ENCODE measurements around the gene ITGB2.
"Not testable (repeated sequence)": the region's sequence is repeated elsewhere in the genome, so short reads cannot be mapped to it uniquely, and the experiment has no call there.

Gene ITGB2

DNA sequence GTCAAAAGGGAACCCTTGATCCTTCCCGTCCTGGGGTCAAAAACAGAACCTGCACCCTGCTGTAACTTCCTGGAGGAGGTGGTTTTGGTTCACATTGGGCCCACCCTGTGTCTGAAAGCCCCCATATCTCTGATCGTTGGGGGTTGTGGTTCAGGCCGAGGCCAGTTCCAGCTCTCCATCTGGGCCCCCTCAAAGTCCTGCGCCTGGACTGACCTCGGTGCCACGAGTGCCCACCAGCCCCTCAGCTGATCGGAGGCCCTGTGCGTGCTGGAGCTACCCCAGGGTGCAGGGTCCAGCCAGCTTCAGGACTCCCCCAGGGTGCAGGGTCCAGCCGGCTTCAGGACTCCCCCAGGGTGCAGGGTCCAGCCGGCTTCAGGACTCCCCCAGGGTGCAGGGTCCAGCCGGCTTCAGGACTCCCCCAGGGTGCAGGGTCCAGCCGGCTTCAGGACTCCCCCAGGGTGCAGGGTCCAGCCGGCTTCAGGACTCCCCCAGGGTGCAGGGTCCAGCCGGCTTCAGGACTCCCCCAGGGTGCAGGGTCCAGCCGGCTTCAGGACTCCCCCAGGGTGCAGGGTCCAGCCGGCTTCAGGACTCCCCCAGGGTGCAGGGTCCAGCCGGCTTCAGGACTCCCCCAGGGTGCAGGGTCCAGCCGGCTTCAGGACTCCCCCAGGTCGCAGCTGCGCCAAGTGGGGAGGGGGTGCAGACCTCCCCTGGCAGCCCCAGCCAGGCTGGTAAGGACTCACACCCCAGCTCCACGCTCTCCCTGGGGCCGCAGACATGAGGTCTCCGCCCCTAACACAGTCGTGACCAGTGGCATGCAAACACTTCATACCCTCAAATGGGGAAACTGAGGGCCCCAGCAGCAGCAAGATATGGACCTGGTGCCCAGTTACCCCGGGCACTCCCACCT lies 7.9 kb downstream of the ITGB2 start:
- Mint-ChIP-seq H3K36me3 (peaks cover 26% of the 10 kb centered on the region), H3K27ac (peak overlapping the region; percentile 87), H3K4me1 (peaks cover 93% of the 10 kb centered on the region)
- H3K27me3 Mint-ChIP-seq, H3K4me3 Mint-ChIP-seq, ATAC-seq, H3K9me3 Mint-ChIP-seq: not testable (repeated sequence)

DNA sequence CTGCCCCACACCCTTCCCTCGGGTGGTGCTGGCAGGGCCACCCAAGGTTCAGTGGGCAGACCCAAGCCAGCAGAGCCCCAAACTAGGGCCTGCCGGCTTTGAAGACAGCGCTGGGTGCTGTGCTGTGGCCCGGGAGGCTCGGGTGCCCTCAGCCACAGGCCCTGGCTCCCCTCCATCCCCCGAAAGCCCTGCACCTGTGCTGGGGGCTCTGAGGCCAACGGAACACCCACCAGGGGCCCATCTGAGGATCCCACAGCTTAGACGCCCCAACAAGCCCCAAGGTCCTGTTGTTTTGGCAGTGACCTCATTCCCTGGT lies 8.6 kb downstream of the ITGB2 start:
- Mint-ChIP-seq H3K4me3 (no peak overlapping the region), H3K9me3 (no peaks in the 10 kb centered on the region), H3K4me1 (peaks cover 93% of the 10 kb centered on the region), H3K36me3 (peaks cover 26% of the 10 kb centered on the region), H3K27ac (peak overlapping the region; percentile 87), H3K27me3 (no peaks in the 10 kb centered on the region)
- peak; percentile 37 for ATAC-seq

DNA sequence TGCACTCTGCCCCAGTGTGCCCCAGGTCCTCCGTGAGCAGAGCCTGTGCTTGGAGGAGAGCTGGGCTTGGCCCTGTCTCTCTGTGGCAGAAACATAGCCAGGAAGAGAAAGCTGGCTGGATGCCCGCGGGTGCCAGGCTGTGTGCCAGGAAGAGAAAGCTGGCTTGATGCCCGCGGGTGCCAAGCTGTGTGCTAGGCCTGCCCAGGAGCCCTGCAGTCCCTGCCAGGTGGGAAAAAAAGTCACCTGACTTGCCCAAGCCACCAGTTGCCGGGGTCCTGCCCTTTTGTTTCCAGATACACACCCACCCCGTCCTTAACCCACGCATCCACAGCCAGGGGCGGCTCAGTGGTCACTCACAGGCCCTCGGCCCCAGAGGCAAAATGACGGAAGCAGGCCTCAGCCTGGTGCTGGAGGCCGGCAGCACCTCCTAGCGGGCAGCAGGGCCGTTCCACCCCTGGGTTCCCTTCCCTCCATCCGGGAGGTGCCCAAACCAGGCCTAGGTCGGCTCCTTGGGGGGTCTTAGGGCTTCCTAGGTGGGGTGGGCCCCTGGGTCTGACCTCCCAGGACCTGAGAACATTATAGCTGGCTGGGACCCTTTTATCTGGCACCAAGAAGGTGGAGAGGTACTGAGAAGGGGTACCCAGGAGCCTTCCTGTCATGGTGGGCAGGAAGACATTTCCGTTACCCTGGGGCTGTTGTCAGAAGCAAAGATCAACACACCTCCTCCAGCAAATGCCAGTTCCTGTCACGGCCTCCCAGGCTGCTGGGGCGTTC lies 9.1 kb downstream of the ITGB2 start:
- peak overlapping the region; percentile 87 for H3K27ac Mint-ChIP-seq
- no peaks in the 10 kb centered on the region for H3K27me3 Mint-ChIP-seq
- ATAC-seq, result peak; percentile 46
- H3K4me3 Mint-ChIP-seq, result peak overlapping the region; percentile 25
- peaks cover 90% of the 10 kb centered on the region for H3K4me1 Mint-ChIP-seq
- H3K36me3 Mint-ChIP-seq, result peaks cover 27% of the 10 kb centered on the region
- H3K9me3 Mint-ChIP-seq, result no peaks in the 10 kb centered on the region

DNA sequence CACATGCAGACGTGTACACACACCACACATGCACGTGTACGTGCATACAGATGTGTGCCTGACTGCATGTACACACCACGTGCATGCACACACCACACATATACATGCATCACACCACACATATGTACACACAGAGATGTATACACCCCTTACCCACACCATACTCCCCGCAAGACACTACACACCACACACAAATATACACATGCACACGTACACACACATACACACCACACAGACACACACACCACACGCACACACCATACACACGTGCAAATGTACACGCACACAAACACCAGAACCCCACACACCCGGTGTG lies 9.7 kb downstream of the ITGB2 start:
- Mint-ChIP-seq H3K4me3 (peak overlapping the region; percentile 10), H3K36me3 (peaks cover 27% of the 10 kb centered on the region), H3K27me3 (no peaks in the 10 kb centered on the region), H3K27ac (peak overlapping the region; percentile 87), H3K9me3 (no peaks in the 10 kb centered on the region), H3K4me1 (peaks cover 90% of the 10 kb centered on the region)
- no peak for ATAC-seq

DNA sequence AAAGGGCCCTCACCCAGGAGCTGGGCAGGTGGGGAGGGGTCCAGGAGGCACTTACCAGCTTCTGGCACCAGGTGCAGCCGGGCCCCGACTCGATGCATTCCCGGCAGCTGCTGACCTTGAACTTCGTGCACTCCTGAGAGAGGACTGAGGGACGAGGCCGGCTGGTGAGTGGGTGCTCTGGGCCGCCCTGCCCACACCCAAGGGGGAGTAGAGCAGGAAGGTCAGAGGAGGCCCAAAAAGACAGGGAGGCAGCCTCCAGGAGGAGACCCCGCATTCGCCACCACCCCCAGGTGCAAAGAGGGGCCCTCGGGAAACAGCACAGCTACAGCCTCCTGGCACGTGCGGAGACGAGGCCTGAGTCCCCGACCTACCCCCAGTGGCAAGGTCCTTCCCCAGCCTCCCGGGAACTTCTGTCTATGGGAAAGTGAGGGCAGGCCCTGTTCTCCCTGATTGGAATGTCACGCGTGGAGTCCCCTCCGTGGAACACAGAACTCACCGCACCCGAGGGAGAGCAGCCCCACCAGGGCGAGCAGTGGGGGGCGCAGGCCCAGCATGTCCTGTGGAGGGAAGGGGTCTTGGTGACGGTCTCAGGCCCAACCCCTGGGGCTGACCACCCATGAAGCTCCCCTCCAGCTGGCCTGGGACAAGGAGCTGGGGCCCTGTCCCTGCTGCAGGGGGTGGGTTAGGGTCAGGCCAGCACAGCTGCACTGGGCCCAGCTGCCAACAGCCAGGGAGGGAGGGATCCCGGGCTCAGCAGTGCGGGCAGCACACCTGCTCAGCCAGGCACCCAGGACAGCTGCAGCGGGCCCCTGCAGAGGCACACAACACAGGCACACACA lies 10.3 kb downstream of the ITGB2 start:
- Mint-ChIP-seq H3K4me1 (peaks cover 92% of the 10 kb centered on the region), H3K27ac (peak overlapping the region; percentile 87), H3K9me3 (no peaks in the 10 kb centered on the region), H3K4me3 (no peak overlapping the region), H3K36me3 (peaks cover 30% of the 10 kb centered on the region), H3K27me3 (no peaks in the 10 kb centered on the region)
- ATAC-seq, result no peak

DNA sequence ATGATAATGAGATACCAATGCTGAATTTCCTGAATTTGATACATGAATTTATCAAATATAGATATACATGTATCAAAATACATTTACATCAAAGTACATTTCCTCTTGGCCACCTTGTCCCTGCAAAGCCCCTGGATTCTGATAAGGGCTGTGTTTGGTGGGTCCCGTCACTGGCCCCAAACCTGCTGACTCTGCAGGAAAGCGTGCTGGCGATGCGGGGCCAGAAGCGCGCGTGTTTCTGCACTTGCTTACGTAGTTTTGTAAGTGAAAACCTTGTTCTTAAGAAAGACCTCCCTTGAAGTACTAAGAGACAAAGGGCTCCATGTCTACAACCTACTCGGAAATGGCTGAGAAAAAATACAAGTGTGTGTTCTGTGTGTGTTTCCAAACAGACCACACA lies 11.0 kb downstream of the ITGB2 start:
- H3K27me3 Mint-ChIP-seq, result no peaks in the 10 kb centered on the region
- no peaks in the 10 kb centered on the region for H3K9me3 Mint-ChIP-seq
- H3K36me3 Mint-ChIP-seq, result peaks cover 31% of the 10 kb centered on the region
- peaks cover 90% of the 10 kb centered on the region for H3K4me1 Mint-ChIP-seq
- ATAC-seq, result no peak
- peak overlapping the region; percentile 87 for H3K27ac Mint-ChIP-seq
- H3K4me3 Mint-ChIP-seq, result no peak overlapping the region

DNA sequence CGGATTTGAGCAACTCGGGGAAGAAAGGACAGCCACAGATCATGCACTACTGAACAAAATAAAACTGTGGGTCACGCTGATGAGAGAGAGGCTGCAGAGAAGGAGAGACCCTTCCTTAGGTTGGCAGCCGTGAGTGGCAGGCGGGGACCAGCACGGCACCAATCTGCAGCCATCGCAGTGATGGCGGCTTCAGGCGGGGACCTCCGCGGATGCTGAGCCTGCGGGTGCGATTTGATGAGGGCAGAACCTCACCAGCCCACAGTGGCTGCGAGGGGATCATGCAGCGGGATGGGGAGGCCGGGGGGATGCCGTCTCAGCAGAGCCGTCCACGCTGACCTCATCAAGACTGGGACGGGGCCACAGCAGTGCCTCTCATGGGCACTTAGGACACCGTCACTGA lies 11.8 kb downstream of the ITGB2 start:
- no peak overlapping the region for H3K4me3 Mint-ChIP-seq
- H3K4me1 Mint-ChIP-seq, result peaks cover 89% of the 10 kb centered on the region
- ATAC-seq, result no peak
- peaks cover 39% of the 10 kb centered on the region for H3K36me3 Mint-ChIP-seq
- no peak overlapping the region for H3K27ac Mint-ChIP-seq
- no peaks in the 10 kb centered on the region for H3K27me3 Mint-ChIP-seq
- no peaks in the 10 kb centered on the region for H3K9me3 Mint-ChIP-seq

DNA sequence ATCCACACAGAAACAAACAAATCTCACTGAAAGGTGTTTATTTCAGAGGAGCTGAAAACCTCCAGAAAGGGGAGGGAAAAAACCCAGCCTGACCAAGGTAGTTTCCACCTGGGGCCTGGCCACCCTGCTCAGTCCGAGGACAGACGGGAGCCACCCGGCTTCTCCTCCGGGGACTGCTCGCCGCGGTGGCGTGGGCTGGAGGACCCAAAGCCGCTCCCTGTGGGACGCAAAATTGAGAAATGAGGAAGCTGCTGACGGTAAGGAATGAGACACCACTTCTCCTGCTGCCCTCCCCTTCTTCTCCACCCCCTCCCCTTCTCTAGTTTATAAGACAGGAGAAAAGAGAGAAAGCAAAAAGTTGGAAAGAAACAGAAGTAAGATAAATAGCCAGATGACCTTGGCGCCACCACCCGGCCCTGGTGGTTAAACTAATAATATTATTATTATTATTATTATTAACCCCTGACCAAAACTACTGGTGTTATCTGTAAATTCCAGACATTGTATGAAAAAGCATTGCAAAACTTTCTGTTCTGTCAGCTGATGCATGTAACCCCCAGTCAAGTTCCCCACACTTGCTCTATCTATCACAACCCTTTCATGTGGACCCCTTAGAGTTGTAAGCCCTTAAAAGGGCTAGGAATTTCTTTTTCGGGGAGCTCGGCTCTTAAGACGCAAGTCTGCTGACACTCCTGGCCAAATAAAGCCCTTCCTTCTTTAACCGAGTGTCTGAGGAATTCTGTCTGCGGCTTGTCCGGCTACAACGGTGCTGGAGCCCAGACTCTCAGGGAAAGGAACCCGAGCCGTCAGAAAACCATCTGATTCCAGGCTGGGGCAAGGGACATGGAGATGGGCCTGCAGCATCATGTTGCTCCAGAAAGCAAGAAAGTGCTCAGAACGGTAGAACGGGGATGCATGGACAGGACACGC lies 12.5 kb downstream of the ITGB2 start:
- H3K9me3 Mint-ChIP-seq, result no peaks in the 10 kb centered on the region
- peak overlapping the region; percentile 41 for H3K4me3 Mint-ChIP-seq
- peak; percentile 68 for ATAC-seq
- no peaks in the 10 kb centered on the region for H3K27me3 Mint-ChIP-seq
- peaks cover 46% of the 10 kb centered on the region for H3K36me3 Mint-ChIP-seq
- H3K27ac Mint-ChIP-seq, result peak overlapping the region; percentile 66
- H3K4me1 Mint-ChIP-seq, result peaks cover 82% of the 10 kb centered on the region

DNA sequence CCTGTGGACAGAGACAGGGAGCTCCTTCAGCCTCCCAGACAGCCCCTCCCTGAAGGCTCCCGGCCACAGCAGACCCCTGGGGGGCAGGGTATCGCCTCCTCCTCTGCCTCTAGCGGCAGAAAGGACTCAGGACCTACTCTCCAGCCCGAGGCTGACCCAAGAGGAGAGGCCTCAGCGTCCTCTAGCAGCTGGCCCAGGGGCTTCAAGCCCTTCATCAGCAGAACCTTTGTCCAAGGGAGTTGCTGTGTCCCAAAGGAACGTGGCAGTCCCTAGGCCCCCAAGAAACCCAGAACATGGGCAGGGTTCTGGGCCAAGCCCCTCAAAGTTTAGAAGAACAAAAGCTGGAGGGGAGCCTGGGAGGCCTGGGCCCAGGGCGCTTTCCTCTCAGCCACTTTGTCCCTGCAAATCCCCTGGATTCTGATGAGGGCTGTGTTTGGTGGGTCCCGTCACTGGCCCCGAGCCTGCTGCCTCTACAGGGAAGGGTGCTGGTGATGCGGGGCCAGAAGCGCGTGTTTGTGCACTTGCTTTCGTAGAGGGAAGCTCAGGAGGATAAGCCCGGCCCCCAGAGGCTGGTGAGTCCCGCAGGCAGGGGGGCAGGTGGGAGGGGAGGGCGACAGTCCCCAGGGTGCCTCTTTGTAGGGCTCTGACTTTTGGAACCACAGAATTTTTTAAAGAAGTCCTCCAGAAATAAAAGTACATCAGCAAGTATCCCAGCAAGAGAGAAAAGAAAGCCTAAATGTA lies 13.3 kb downstream of the ITGB2 start:
- H3K27ac Mint-ChIP-seq, result peak overlapping the region; percentile 66
- H3K4me1 Mint-ChIP-seq, result peaks cover 84% of the 10 kb centered on the region
- peak; percentile 45 for ATAC-seq
- H3K27me3 Mint-ChIP-seq, result no peaks in the 10 kb centered on the region
- H3K9me3 Mint-ChIP-seq, result no peaks in the 10 kb centered on the region
- peak overlapping the region; percentile 41 for H3K4me3 Mint-ChIP-seq
- H3K36me3 Mint-ChIP-seq, result peaks cover 54% of the 10 kb centered on the region

DNA sequence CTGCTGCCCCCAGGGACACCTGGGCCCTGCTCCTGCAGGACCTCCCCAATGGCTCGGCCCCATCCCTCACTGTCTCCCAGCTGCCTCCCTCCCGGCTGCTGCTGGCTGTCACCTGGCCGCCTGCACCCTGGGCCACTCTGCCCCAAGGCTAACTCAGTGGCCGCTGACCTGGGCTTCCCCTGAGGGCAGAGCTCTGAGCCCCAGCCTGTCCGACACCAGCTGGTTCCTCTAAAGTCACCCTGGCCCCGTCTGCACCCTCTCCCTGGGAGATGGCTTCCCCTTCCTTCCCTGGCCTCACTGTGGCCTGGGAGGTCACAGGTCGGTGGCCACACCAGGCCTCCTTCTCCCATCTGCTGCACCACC lies 15.0 kb downstream of the ITGB2 start:
- ATAC-seq, result no peak
- no peaks in the 10 kb centered on the region for H3K9me3 Mint-ChIP-seq
- H3K27me3 Mint-ChIP-seq, result no peaks in the 10 kb centered on the region
- H3K27ac Mint-ChIP-seq, result peak overlapping the region; percentile 49
- peaks cover 67% of the 10 kb centered on the region for H3K4me1 Mint-ChIP-seq
- H3K36me3 Mint-ChIP-seq, result peaks cover 69% of the 10 kb centered on the region
- no peak overlapping the region for H3K4me3 Mint-ChIP-seq

DNA sequence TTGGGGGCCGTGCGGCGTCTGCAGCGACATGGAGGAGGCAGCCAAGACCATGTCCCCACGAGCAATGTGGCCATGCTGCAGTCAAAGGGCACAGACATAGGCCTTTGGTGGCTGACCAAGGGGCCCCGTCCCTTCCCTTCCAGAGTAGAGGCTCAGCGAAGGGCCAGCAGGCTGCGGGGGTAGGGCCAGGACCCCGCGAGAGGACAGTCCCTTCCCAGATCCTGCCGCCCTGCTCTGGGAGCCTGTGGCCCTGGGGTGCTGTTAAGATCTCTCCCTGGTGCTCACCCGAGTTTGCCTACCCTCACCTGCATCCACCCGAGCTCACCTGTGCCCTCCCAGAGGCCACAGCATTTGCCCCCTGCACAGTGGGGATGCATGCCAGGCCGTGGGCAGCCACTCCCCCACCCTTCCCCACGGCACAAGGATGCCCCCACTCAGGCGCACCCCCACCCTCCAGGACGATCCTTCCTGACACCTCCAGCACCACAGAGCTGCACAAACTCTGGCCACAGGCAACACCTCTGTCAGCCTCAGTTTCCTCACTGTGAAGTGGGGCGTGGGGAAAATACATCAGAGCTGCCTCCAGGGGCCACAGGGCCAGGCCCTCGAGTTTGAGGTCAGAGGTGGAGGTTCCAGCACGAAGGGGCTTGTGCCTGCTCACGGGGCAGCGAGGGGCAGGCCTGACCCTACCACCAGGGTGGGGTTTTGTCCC lies 15.5 kb downstream of the ITGB2 start:
- Mint-ChIP-seq H3K36me3 (peaks cover 71% of the 10 kb centered on the region), H3K27me3 (no peaks in the 10 kb centered on the region), H3K4me1 (peaks cover 63% of the 10 kb centered on the region), H3K9me3 (no peaks in the 10 kb centered on the region), H3K4me3 (no peak overlapping the region), H3K27ac (no peak overlapping the region)
- no peak for ATAC-seq

DNA sequence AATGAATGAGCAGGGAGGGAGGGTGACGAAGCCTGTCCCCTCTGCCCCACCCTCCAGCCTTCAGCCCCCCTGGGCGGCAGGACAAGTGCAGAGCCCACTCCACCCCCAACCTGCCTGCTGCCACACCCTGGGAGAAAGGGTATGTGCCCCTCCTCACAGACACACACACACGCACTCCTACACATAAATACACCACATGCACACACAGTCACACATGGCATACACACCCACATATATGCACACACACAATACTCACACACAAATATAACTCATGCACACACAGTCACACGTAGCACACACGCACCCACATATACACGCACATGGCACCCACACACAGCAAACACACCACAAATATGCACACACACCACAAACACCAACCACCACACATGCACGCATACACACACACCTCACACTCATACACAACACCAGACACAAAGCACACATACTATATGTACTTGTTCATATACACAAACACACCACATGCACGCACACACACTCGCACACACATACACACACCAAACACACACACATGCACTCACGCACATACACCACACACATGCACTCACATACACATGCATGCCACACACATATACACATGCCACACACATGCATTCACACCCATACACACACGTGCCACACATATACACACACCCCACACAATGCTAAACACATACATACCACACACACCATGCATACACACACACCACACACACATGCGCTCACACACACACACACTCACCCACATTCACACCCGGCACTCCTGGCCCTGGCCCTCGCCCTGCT lies 16.4 kb downstream of the ITGB2 start:
- no peak overlapping the region for H3K4me3 Mint-ChIP-seq

DNA sequence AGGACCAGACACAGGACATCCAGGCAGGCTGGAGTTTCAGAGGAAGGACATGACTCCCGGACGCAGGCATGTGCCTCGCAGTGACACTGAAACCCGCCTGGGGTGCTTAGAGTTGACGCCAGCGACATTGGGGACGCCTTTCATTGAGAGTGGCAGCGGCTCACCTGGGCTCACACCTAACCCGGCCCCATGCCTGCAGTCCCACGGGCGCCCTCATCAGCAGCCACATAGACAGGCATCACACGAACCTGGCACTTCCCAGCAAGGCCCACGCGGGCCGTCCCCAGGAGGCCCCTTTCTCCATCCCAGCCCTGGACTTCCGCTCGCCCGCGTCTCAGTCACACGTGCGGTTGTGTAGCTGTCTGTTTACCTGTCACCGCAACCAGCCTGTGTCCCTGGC lies 17.0 kb downstream of the ITGB2 start:
- ATAC-seq, result no peak
- H3K4me3 Mint-ChIP-seq, result no peak overlapping the region
- no peaks in the 10 kb centered on the region for H3K9me3 Mint-ChIP-seq
- no peaks in the 10 kb centered on the region for H3K27me3 Mint-ChIP-seq
- H3K4me1 Mint-ChIP-seq, result peaks cover 48% of the 10 kb centered on the region
- H3K27ac Mint-ChIP-seq, result no peak overlapping the region
- H3K36me3 Mint-ChIP-seq, result peaks cover 65% of the 10 kb centered on the region

More for the DNA sequence above, 16.4 kb downstream of the ITGB2 start:
- no peaks in the 10 kb centered on the region for H3K27me3 Mint-ChIP-seq
- ATAC-seq, result no peak
- no peaks in the 10 kb centered on the region for H3K9me3 Mint-ChIP-seq
- H3K4me1 Mint-ChIP-seq, result peaks cover 54% of the 10 kb centered on the region
- no peak overlapping the region for H3K27ac Mint-ChIP-seq
- H3K36me3 Mint-ChIP-seq, result peaks cover 70% of the 10 kb centered on the region
